Measurements from ENCODE around the gene SLC9C1.

SLC9C1 gene

GRCh38 chr3:112293368-112294321, at the start of gene SLC9C1:
Gene SLC9C1, minus strand, starts transcription at chr3:112294216. Its CDS starts 7,425 bp downstream, at chr3:112286791.
- H3K4me3 Mint-ChIP-seq, result peak within 1 kb of the TSS; percentile 50
- DNase-seq (peak; percentile 25), ATAC-seq (peak; percentile 66)
- no peaks in the 10 kb centered on the region for H3K9me3 Mint-ChIP-seq
- H3K27me3 Mint-ChIP-seq, result no peaks in the 10 kb centered on the region
- H3K36me3 Mint-ChIP-seq (ENCODE audit: low read depth), result no peaks in the 10 kb centered on the region
- H3K27ac Mint-ChIP-seq, result no peak within 1 kb of the TSS
- H3K4me1 Mint-ChIP-seq, result peaks cover 24% of the 10 kb centered on the region

- ATAC-seq (no peak), DNase-seq (no peak)
- Mint-ChIP-seq H3K4me1 (peaks cover 59% of the 10 kb centered on the region), H3K9me3 (no peaks in the 10 kb centered on the region), H3K4me3 (peak overlapping the region; percentile 16), H3K27ac (peak overlapping the region; percentile 39), H3K27me3 (no peaks in the 10 kb centered on the region), H3K36me3 (ENCODE audit: low read depth) (peaks cover 79% of the 10 kb centered on the region)
These were observed 47.4 kb upstream of the SLC9C1 start for GRCh38 chr3:112341386-112341785.

GRCh38 chr3:112339609-112340008, 45.6 kb upstream of the SLC9C1 start:
- Mint-ChIP-seq H3K27ac (no peak overlapping the region), H3K9me3 (no peaks in the 10 kb centered on the region), H3K4me3 (peak overlapping the region; percentile 39), H3K36me3 (ENCODE audit: low read depth) (peaks cover 78% of the 10 kb centered on the region), H3K4me1 (peaks cover 70% of the 10 kb centered on the region), H3K27me3 (no peaks in the 10 kb centered on the region)
- ATAC-seq (no peak), DNase-seq (no peak)

GRCh38 chr3:112339134-112339533, 45.1 kb upstream of the SLC9C1 start:
- no peaks in the 10 kb centered on the region for H3K27me3 Mint-ChIP-seq
- peaks cover 68% of the 10 kb centered on the region for H3K4me1 Mint-ChIP-seq
- H3K27ac Mint-ChIP-seq, result peak overlapping the region; percentile 61
- no peaks in the 10 kb centered on the region for H3K9me3 Mint-ChIP-seq
- ATAC-seq (no peak), DNase-seq (no peak)
- H3K4me3 Mint-ChIP-seq, result peak overlapping the region; percentile 39
- peaks cover 78% of the 10 kb centered on the region for H3K36me3 Mint-ChIP-seq (ENCODE audit: low read depth)

- Mint-ChIP-seq H3K4me1 (peaks cover 68% of the 10 kb centered on the region), H3K4me3 (peak overlapping the region; percentile 69), H3K36me3 (ENCODE audit: low read depth) (peaks cover 77% of the 10 kb centered on the region), H3K9me3 (no peaks in the 10 kb centered on the region), H3K27me3 (no peaks in the 10 kb centered on the region), H3K27ac (peak overlapping the region; percentile 88)
- DNase-seq, result no peak
- ATAC-seq, result no peak
These were observed 44.7 kb upstream of the SLC9C1 start for GRCh38 chr3:112338727-112339056.

- Mint-ChIP-seq H3K27me3 (no peaks in the 10 kb centered on the region), H3K4me1 (peaks cover 68% of the 10 kb centered on the region), H3K4me3 (peak overlapping the region; percentile 69), H3K36me3 (ENCODE audit: low read depth) (peaks cover 73% of the 10 kb centered on the region), H3K27ac (peak overlapping the region; percentile 88), H3K9me3 (no peaks in the 10 kb centered on the region)
- ATAC-seq, result peak; percentile 87
- no peak for DNase-seq
These were observed 44.2 kb upstream of the SLC9C1 start for GRCh38 chr3:112338021-112338726.

GRCh38 chr3:112335434-112335781, 41.4 kb upstream of the SLC9C1 start:
- ATAC-seq, result no peak
- H3K27me3 Mint-ChIP-seq, result no peaks in the 10 kb centered on the region
- DNase-seq, result no peak
- peak overlapping the region; percentile 88 for H3K27ac Mint-ChIP-seq
- peaks cover 62% of the 10 kb centered on the region for H3K4me1 Mint-ChIP-seq
- peak overlapping the region; percentile 98 for H3K4me3 Mint-ChIP-seq
- H3K36me3 Mint-ChIP-seq (ENCODE audit: low read depth), result peaks cover 52% of the 10 kb centered on the region
- H3K9me3 Mint-ChIP-seq, result no peaks in the 10 kb centered on the region

GRCh38 chr3:112334691-112335433, 40.8 kb upstream of the SLC9C1 start:
- Mint-ChIP-seq H3K27me3 (no peaks in the 10 kb centered on the region), H3K36me3 (ENCODE audit: low read depth) (peaks cover 49% of the 10 kb centered on the region), H3K9me3 (no peaks in the 10 kb centered on the region), H3K27ac (peak overlapping the region; percentile 88), H3K4me1 (peaks cover 59% of the 10 kb centered on the region), H3K4me3 (peak overlapping the region; percentile 98)
- ATAC-seq, result no peak
- no peak for DNase-seq

- peak; percentile 29 for DNase-seq
- H3K4me1 Mint-ChIP-seq, result peaks cover 49% of the 10 kb centered on the region
- peak overlapping the region; percentile 98 for H3K4me3 Mint-ChIP-seq
- H3K27me3 Mint-ChIP-seq, result no peaks in the 10 kb centered on the region
- peak overlapping the region; percentile 88 for H3K27ac Mint-ChIP-seq
- no peaks in the 10 kb centered on the region for H3K9me3 Mint-ChIP-seq
- H3K36me3 Mint-ChIP-seq (ENCODE audit: low read depth), result peaks cover 39% of the 10 kb centered on the region
- peak; percentile 27 for ATAC-seq
These were observed 39.6 kb upstream of the SLC9C1 start for GRCh38 chr3:112333381-112334317.

GRCh38 chr3:112333002-112333380, 39.0 kb upstream of the SLC9C1 start, which contains the start of gene CD200:
Gene CD200, plus strand, starts transcription at chr3:112333156. Its CDS starts 57 bp downstream, at chr3:112333213.
- H3K4me3 Mint-ChIP-seq, result peak within 1 kb of the TSS; percentile 98
- peak within 1 kb of the TSS; percentile 88 for H3K27ac Mint-ChIP-seq
- H3K4me1 Mint-ChIP-seq, result peaks cover 43% of the 10 kb centered on the region
- ATAC-seq (peak; percentile 82), DNase-seq (peak; percentile 68)
- no peaks in the 10 kb centered on the region for H3K9me3 Mint-ChIP-seq
- peaks cover 33% of the 10 kb centered on the region for H3K36me3 Mint-ChIP-seq (ENCODE audit: low read depth)
- no peaks in the 10 kb centered on the region for H3K27me3 Mint-ChIP-seq

GRCh38 chr3:112331851-112332250, 37.8 kb upstream of the SLC9C1 start:
- H3K36me3 Mint-ChIP-seq (ENCODE audit: low read depth), result peaks cover 28% of the 10 kb centered on the region
- no peak for DNase-seq
- peaks cover 35% of the 10 kb centered on the region for H3K4me1 Mint-ChIP-seq
- no peak for ATAC-seq
- no peak overlapping the region for H3K27ac Mint-ChIP-seq
- no peaks in the 10 kb centered on the region for H3K9me3 Mint-ChIP-seq
- no peak overlapping the region for H3K4me3 Mint-ChIP-seq
- H3K27me3 Mint-ChIP-seq, result no peaks in the 10 kb centered on the region

- DNase-seq (no peak), ATAC-seq (peak; percentile 99)
- Mint-ChIP-seq H3K27me3 (peaks cover 7% of the 10 kb centered on the region), H3K9me3 (no peaks in the 10 kb centered on the region), H3K4me3 (no peak overlapping the region), H3K4me1 (peaks cover 10% of the 10 kb centered on the region), H3K36me3 (ENCODE audit: low read depth) (no peaks in the 10 kb centered on the region), H3K27ac (no peak overlapping the region)
These were observed 33.4 kb upstream of the SLC9C1 start for GRCh38 chr3:112327371-112327951.

GRCh38 chr3:112321867-112322652, 28.0 kb upstream of the SLC9C1 start:
- H3K27me3 Mint-ChIP-seq, result peaks cover 7% of the 10 kb centered on the region
- DNase-seq, result no peak

More at GRCh38 chr3:112321867-112322652, 28.0 kb upstream of the SLC9C1 start:
- Mint-ChIP-seq H3K4me3 (no peak overlapping the region), H3K4me1 (peaks cover 4% of the 10 kb centered on the region), H3K36me3 (ENCODE audit: low read depth) (no peaks in the 10 kb centered on the region), H3K27ac (no peak overlapping the region), H3K9me3 (no peaks in the 10 kb centered on the region)
- no peak for ATAC-seq

All from activated naive CD8-positive, alpha-beta T cell treated with anti-CD3 and anti-CD28 coated beads, Interleukin-2, amount 50 U/mL, for 24 hours (primary cell).